ENCODE results near the gene LILRB5. TPM values are rescaled to one million over a fixed set of nuclear protein-coding genes. Genes with fewer than 3 reads are reported as not detected.
"Not testable (repeated sequence)": the region's sequence is repeated elsewhere in the genome, so short reads cannot be mapped to it uniquely, and the experiment has no call there.

The LILRB5 gene
- total and polyA plus RNA-seq, 11 donors = 1.4 to 22.2 (median 3.9) TPM

GRCh38 chr19:54299126-54299498 lies 42.0 kb upstream of the LILRB5 start:
- Histone ChIP-seq H3K27me3 (peaks cover 0 to 26% (median 0%) of the 10 kb centered on the region in 9 donors), H3K36me3 (no peaks in the 10 kb centered on the region), H3K9me3 (no peaks in the 10 kb centered on the region), H3K27ac (no peak overlapping the region), H3K4me1 (peaks cover 0 to 29% (median 0%) of the 10 kb centered on the region in 12 donors), H3K4me3 (no peak overlapping the region)
- 56 to 63% (median 60%) methylated on average over 7 of the region's 7 CpGs for WGBS, 4 donors
- no peak for DNase-seq
- no peak for TF ChIP-seq POLR2A (IDR thresholded peaks at IDR 0.05)
- TF ChIP-seq CTCF (IDR thresholded peaks at IDR 0.05) = no peak
- intact Hi-C loops (cut with DNase I) = loop anchor here in 1 of 10 donors (10.0 kb wide), 1 partner anchor 336 kb away; the partner anchor contains the start of gene LILRB1
- no peak for ATAC-seq

GRCh38 chr19:54298357-54299125 lies 41.5 kb upstream of the LILRB5 start:
- DNase-seq (no peak), ATAC-seq (no peak)
- H3K27me3 ChIP-seq = peaks cover 0 to 26% (median 0%) of the 10 kb centered on the region in 9 donors
- no peak overlapping the region for H3K27ac ChIP-seq
- no peaks in the 10 kb centered on the region for H3K9me3 ChIP-seq
- H3K4me3 ChIP-seq = no peak overlapping the region
- whole genome bisulfite sequencing, 4 donors = 43 to 77% (median 58%) methylated on average over 2 to 4 of the region's 4 CpGs
- peaks cover 0 to 24% (median 0%) of the 10 kb centered on the region in 12 donors for H3K4me1 ChIP-seq
- intact Hi-C loops (cut with DNase I) = loop anchor here in 1 of 10 donors (10.0 kb wide), 1 partner anchor 336 kb away; the partner anchor contains the start of gene LILRB1
- TF ChIP-seq CTCF (IDR thresholded peaks at IDR 0.05) (no peak), POLR2A (IDR thresholded peaks at IDR 0.05) (no peak)
- H3K36me3 ChIP-seq = no peaks in the 10 kb centered on the region

GRCh38 chr19:54297759-54298305 lies 40.8 kb upstream of the LILRB5 start:
- Histone ChIP-seq H3K9me3 (no peaks in the 10 kb centered on the region), H3K4me1 (peaks cover 0 to 20% (median 0%) of the 10 kb centered on the region in 12 donors), H3K27ac (no peak overlapping the region), H3K27me3 (peaks cover 0 to 26% (median 0%) of the 10 kb centered on the region in 9 donors), H3K4me3 (no peak overlapping the region), H3K36me3 (no peaks in the 10 kb centered on the region)
- ATAC-seq (no peak), DNase-seq (no peak)
- 33 to 39% (median 38%) methylated on average over 6 to 7 of the region's 7 CpGs for WGBS, 4 donors
- intact Hi-C loops (cut with DNase I) = loop anchor here in 2 of 10 donors (2.0 to 10.0 kb wide), 2 partner anchors 279 to 337 kb away; partner anchors contain the start of gene LILRB1 (in 1 of the 2)
- TF ChIP-seq POLR2A (IDR thresholded peaks at IDR 0.05) = no peak
- no peak for TF ChIP-seq CTCF (IDR thresholded peaks at IDR 0.05)

GRCh38 chr19:54294539-54294938 lies 37.5 kb upstream of the LILRB5 start:
- Histone ChIP-seq H3K27ac (no peak overlapping the region), H3K27me3 (peaks cover 0 to 23% (median 0%) of the 10 kb centered on the region in 9 donors), H3K9me3 (no peaks in the 10 kb centered on the region), H3K4me1 (peaks cover 0 to 15% (median 0%) of the 10 kb centered on the region in 12 donors), H3K4me3 (no peak overlapping the region), H3K36me3 (no peaks in the 10 kb centered on the region)
- TF ChIP-seq CTCF (IDR thresholded peaks at IDR 0.05) (no peak), POLR2A (IDR thresholded peaks at IDR 0.05) (no peak)
- WGBS, 4 donors = 81 to 89% (median 87%) methylated on average over 6 of the region's 6 CpGs
- DNase-seq = no peak
- intact Hi-C loops (cut with DNase I) = loop anchor here in 2 of 10 donors (5.0 to 10.0 kb wide), 2 partner anchors 283 to 340 kb away; partner anchors contain the start of gene LILRB1 (in 1 of the 2)
- ATAC-seq = no peak

GRCh38 chr19:54289160-54289559 lies 32.1 kb upstream of the LILRB5 start:
- ATAC-seq = not testable (repeated sequence)

More at GRCh38 chr19:54289160-54289559, 32.1 kb upstream of the LILRB5 start:
- H3K4me3 ChIP-seq; DNase-seq; intact Hi-C loops (cut with DNase I); H3K9me3 ChIP-seq; H3K27me3 ChIP-seq; H3K4me1 ChIP-seq; H3K36me3 ChIP-seq: not testable (repeated sequence)
- 62 to 71% (median 67%) methylated on average over 8 of the region's 8 CpGs for WGBS, 4 donors
- peak overlapping the region in 1 of 12 donors; percentile 42 for H3K27ac ChIP-seq

Data from heart left ventricle (tissue), 16 donors.